IMR-90 (cell line): ENCODE measurements around the gene ZNF80. TPM values are rescaled to one million over a fixed set of nuclear protein-coding genes. Genes with fewer than 3 reads are reported as not detected.

Source experiments
- ATAC-seq: fragments of 200-7000 bp; cut with Tn5 transposase; 2 replicates; pipeline ENCODE4 v1.9.1; 2020; ENCODE audit warnings: low read depth, mild to moderate bottlenecking, moderate library complexity
- BruUV-seq: library from RNA; stranded (reverse); fragments of 400-500 nt; replicated peaks from 2 replicates; lab custom pipeline; 2021; lab: Mats Ljungman, UMichigan
- CTCF ChIA-PET: fragments of 300-600 bp; formaldehyde crosslinking; extraction: SDS; loops from one replicate; lab custom pipeline; 2021; ENCODE audit warnings: antibody characterized with exemption; lab: Yijun Ruan, JAX
- POLR2A ChIA-PET: fragments of 300-600 bp; sonication (Branson Sonifier 250); formaldehyde crosslinking; loops from one replicate; lab custom pipeline; 2022; ENCODE audit warnings: antibody characterized with exemption; ENCODE audit not compliant: unreplicated experiment; lab: Charles Lee
- DNase-seq: peaks from one replicate; pipeline ENCODE4 v3.0.0; 2013
- H2AFZ ChIP-seq: replicated peaks from 2 replicates; pipeline ENCODE3; 2013; ENCODE audit warnings: low read length, mild to moderate bottlenecking; ENCODE audit not compliant: poor library complexity
- H2AK5ac ChIP-seq: 2 replicates; pipeline ENCODE4 v1.6.1; 2013; ENCODE audit warnings: low read depth, low read length, inconsistent platforms
- H2AK9ac ChIP-seq: replicated peaks from 2 replicates; pipeline ENCODE3; 2013; ENCODE audit warnings: mild to moderate bottlenecking, low read depth, low read length, moderate library complexity; ENCODE audit not compliant: poor library complexity
- H2BK120ac ChIP-seq: 2 replicates; pipeline ENCODE4 v1.6.1; 2013; ENCODE audit warnings: low read depth, low read length, inconsistent platforms
- H2BK15ac ChIP-seq: 3 replicates; pipeline ENCODE4 v1.6.1; 2013; ENCODE audit warnings: low read depth, low read length, inconsistent platforms
- H2BK20ac ChIP-seq: 2 replicates; pipeline ENCODE4 v1.6.1; 2013; ENCODE audit warnings: low read depth, mild to moderate bottlenecking, inconsistent platforms, low read length, moderate library complexity
- H2BK5ac ChIP-seq: 2 replicates; pipeline ENCODE4 v1.6.1; 2013; ENCODE audit warnings: mild to moderate bottlenecking, low read depth, low read length, inconsistent platforms; ENCODE audit not compliant: poor library complexity, severe bottlenecking
- H3K14ac ChIP-seq: replicated peaks from 2 replicates; pipeline ENCODE4 v1.6.1; 2013; ENCODE audit warnings: low read depth, low read length, inconsistent platforms
- H3K18ac ChIP-seq: 2 replicates; pipeline ENCODE4 v1.6.1; 2013; ENCODE audit warnings: low read depth, low read length, control low read depth
- H3K23ac ChIP-seq: 2 replicates; pipeline ENCODE4 v1.6.1; 2013; ENCODE audit warnings: low read depth, low read length, inconsistent platforms
- H3K27ac ChIP-seq: 2 replicates; pipeline ENCODE4 v1.5.1; 2013; ENCODE audit warnings: mild to moderate bottlenecking, control low read depth, low read length; ENCODE audit not compliant: insufficient read depth
- H3K27me3 ChIP-seq: 2 replicates; pipeline ENCODE4 v1.6.1; 2013; ENCODE audit warnings: low read length; ENCODE audit not compliant: control insufficient read depth, insufficient read depth
- H3K36me3 ChIP-seq: 2 replicates; pipeline ENCODE4 v1.6.1; 2013; ENCODE audit warnings: low read length, mixed read lengths; ENCODE audit not compliant: control insufficient read depth, insufficient read depth
- H3K4ac ChIP-seq: 2 replicates; pipeline ENCODE4 v1.6.1; 2013; ENCODE audit warnings: low read depth, low read length, inconsistent platforms
- H3K4me1 ChIP-seq: 2 replicates; pipeline ENCODE4 v1.6.1; 2013; ENCODE audit warnings: low read length, mixed read lengths; ENCODE audit not compliant: control insufficient read depth, insufficient read depth
- H3K4me2 ChIP-seq: 2 replicates; pipeline ENCODE4 v1.6.1; 2013; ENCODE audit warnings: low read depth, mild to moderate bottlenecking, control low read depth, low read length, moderate library complexity
- H3K4me3 ChIP-seq: 2 replicates; pipeline ENCODE4 v1.5.1; 2013; ENCODE audit warnings: low read depth, mild to moderate bottlenecking, control low read depth, low read length, moderate library complexity; ENCODE audit not compliant: insufficient read depth
- H3K56ac ChIP-seq: 2 replicates; pipeline ENCODE4 v1.6.1; 2013; ENCODE audit warnings: low read length, inconsistent platforms; ENCODE audit not compliant: insufficient read depth; ENCODE audit errors: extremely low read depth
- H3K79me1 ChIP-seq, 2 experiments: 2 replicates each; pipeline ENCODE4 v1.6.1; 2013; ENCODE audit warnings: low read length in 2 of 2, inconsistent platforms in 1 of 2, low read depth in 1 of 2
- H3K9ac ChIP-seq: 2 replicates; pipeline ENCODE4 v1.6.1; 2013; ENCODE audit warnings: low read depth, low read length, control low read depth
- H3K9me1 ChIP-seq: 2 replicates; pipeline ENCODE4 v1.6.1; 2013; ENCODE audit warnings: low read length, inconsistent platforms; ENCODE audit not compliant: insufficient read depth
- H3K9me3 ChIP-seq: 2 replicates; pipeline ENCODE4 v1.6.1; 2013; ENCODE audit warnings: low read length; ENCODE audit not compliant: control insufficient read depth, insufficient read depth
- H4K20me1 ChIP-seq: 2 replicates; pipeline ENCODE4 v1.6.1; 2013; ENCODE audit warnings: low read length, inconsistent platforms; ENCODE audit not compliant: insufficient read depth
- H4K5ac ChIP-seq: 2 replicates; pipeline ENCODE4 v1.6.1; 2013; ENCODE audit warnings: mild to moderate bottlenecking, low read depth, low read length, control low read depth
- H4K8ac ChIP-seq, 2 experiments: 2 replicates each; pipeline ENCODE4 v1.6.1; 2013; ENCODE audit warnings: low read depth in 2 of 2, low read length in 2 of 2, control low read depth in 1 of 2, inconsistent platforms in 1 of 2
- H4K91ac ChIP-seq: 2 replicates; pipeline ENCODE4 v1.6.1; 2013; ENCODE audit warnings: low read depth, low read length, inconsistent platforms; ENCODE audit not compliant: insufficient read depth
- BHLHE40 ChIP-seq: fragments of 150-350 bp; IDR thresholded peaks from 2 replicates; pipeline ENCODE4 v1.6.1; 2016; ENCODE audit warnings: mild to moderate bottlenecking, low read depth, low read length
- CHD1 ChIP-seq: IDR thresholded peaks from 2 replicates; pipeline ENCODE4 v1.6.1; 2012; ENCODE audit warnings: low read depth, low read length, improper control_type of control experiment
- FOS ChIP-seq: fragments of 150-350 bp; IDR thresholded peaks from 2 replicates; pipeline ENCODE4 v1.6.1; 2016; ENCODE audit warnings: low read depth, low read length
- MAZ ChIP-seq: IDR thresholded peaks from 2 replicates; pipeline ENCODE4 v1.6.1; 2012; ENCODE audit warnings: low read depth, mild to moderate bottlenecking, low read length, improper control_type of control experiment, moderate library complexity, borderline replicate concordance
- NFE2L2 ChIP-seq: fragments of 150-350 bp; IDR thresholded peaks from 2 replicates; pipeline ENCODE4 v1.6.1; 2016; ENCODE audit warnings: low read depth, mild to moderate bottlenecking, low read length
- POLR2A ChIP-seq: IDR thresholded peaks from 2 replicates; pipeline ENCODE4 v1.6.1; 2012; ENCODE audit warnings: mild to moderate bottlenecking, low read depth, low read length
- RAD21 ChIP-seq: IDR thresholded peaks from 2 replicates; pipeline ENCODE4 v1.6.1; 2012; ENCODE audit warnings: low read length, improper control_type of control experiment
- RCOR1 ChIP-seq: IDR thresholded peaks from 2 replicates; pipeline ENCODE4 v1.6.1; 2012; ENCODE audit warnings: mild to moderate bottlenecking, low read length, improper control_type of control experiment; ENCODE audit not compliant: insufficient replicate concordance
- RFX5 ChIP-seq: IDR thresholded peaks from 2 replicates; pipeline ENCODE4 v1.8.0; 2012; ENCODE audit warnings: low read depth, mild to moderate bottlenecking, low read length, moderate library complexity
- SMC3 ChIP-seq: fragments of 150-350 bp; IDR thresholded peaks from 2 replicates; pipeline ENCODE4 v1.6.1; 2016; ENCODE audit warnings: low read depth, mild to moderate bottlenecking, antibody characterized with exemption, low read length, moderate library complexity
- WGBS, 2 experiments: methylation state at CpG; one replicate each; pipeline versions ENCODE4 v1.1.5 to v1.1.7; 2013; ENCODE audit warnings: missing lambda C conversion rate in 2 of 2; ENCODE audit not compliant: insufficient read length in 1 of 2; ENCODE audit errors: extremely low coverage in 2 of 2; 5-methylcytosine and 5-hydroxymethylcytosine counted together
- dilution Hi-C: fragments of 300-500 bp; cut with HindIII; formaldehyde crosslinking; loops from one replicate; pipeline ENCODE4 v1.14.3; 2018; ENCODE audit warnings: low sequenced_read_pairs; ENCODE audit not compliant: unreplicated experiment
- in situ Hi-C: fragments of 300-500 bp; cut with MboI; formaldehyde crosslinking; loops from 3 replicates; pipeline ENCODE4 v1.14.3; 2019; ENCODE audit warnings: low sequenced_read_pairs, inconsistent platforms, mixed read lengths
- intact Hi-C: fragments of 100-400 bp; cut with micrococcal nuclease; formaldehyde crosslinking; loops from 2 replicates; pipeline ENCODE4 v1.10.0; 2022
- polyA plus RNA-seq, 3 experiments: library from polyadenylated mRNA; depleted of rRNA; stranded (reverse); fragments of >200 nt; gene quantifications; 2 replicates each; pipeline ENCODE4 v1.2.3, GENCODE V29; 2012; ENCODE audit warnings: low replicate concordance in 1 of 3
- total RNA-seq: library from RNA; depleted of rRNA; stranded (reverse); fragments of >200 nt; gene quantifications from 2 replicates; pipeline ENCODE4 v1.2.3, GENCODE V29; 2012
- TF ChIP-seq, protein P1 (sequence below): fragments of 150-350 bp; IDR thresholded peaks from 2 replicates; pipeline ENCODE4 v1.6.1; 2016; ENCODE audit warnings: low read depth, mild to moderate bottlenecking, low read length, moderate library complexity, borderline replicate concordance

Gene ZNF80
- total and polyA plus RNA-seq, 2 of the 4 experiments (the other 2 are of a cell fraction): not detected

DNA sequence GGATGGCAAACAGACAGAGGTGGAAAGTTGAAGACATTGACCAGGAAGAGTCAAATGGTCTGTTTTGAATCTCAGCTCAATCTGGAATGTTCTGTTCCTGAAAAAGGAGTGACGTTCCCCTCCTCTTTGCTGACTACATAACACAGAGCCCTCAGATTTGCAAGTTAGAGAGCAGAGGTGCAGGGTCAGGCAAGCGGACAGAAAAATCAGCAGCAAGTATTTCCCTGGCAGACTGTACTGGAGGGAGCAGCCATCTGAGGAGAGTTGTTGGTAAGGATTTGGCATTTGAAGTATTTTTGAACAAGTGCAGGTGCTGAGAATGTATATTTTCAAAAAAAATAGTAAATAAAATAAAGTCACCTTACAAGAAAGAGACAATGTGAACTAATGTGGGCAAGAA lies 17.6 kb downstream of the ZNF80 start:
- Histone ChIP-seq H2BK15ac (no peak overlapping the region; the same call in 2 of the 3 replicates), H2AK5ac (no peak overlapping the region), H4K91ac (no peak overlapping the region), H3K14ac (no peak overlapping the region), H2AK9ac (no peak overlapping the region), H3K9me1 (no peaks in the 10 kb centered on the region), H3K9me3 (peaks cover 2% of the 10 kb centered on the region; the same call in 1 of the 2 replicates), H3K9ac (no peak overlapping the region), H3K18ac (no peak overlapping the region), H3K27ac (no peak overlapping the region), H4K20me1 (no peaks in the 10 kb centered on the region), H2BK5ac (no peak overlapping the region), H3K4ac (no peak overlapping the region), H3K27me3 (peaks cover 20% of the 10 kb centered on the region), H2BK120ac (no peak overlapping the region), H3K4me3 (no peak overlapping the region), H3K36me3 (no peaks in the 10 kb centered on the region), H4K8ac (no peak overlapping the region), H3K56ac (no peak overlapping the region), H3K4me1 (no peaks in the 10 kb centered on the region), H3K4me2 (no peak overlapping the region), H2BK20ac (no peak overlapping the region), H2AFZ (no peak overlapping the region), H3K23ac (no peak overlapping the region), H4K5ac (no peak overlapping the region), H3K79me1 (no peaks in the 10 kb centered on the region)
- BruUV-seq: no TSS peak
- intact Hi-C loops (no loop called here), in situ Hi-C loops (no loop called here), dilution Hi-C loops (no loop called here)
- POLR2A ChIA-PET: no interaction called here
- 60% methylated on average over 1 of the region's 2 CpGs; no CpG with 5 or more reads in 1 of the 2 experiments for WGBS, 2 experiments
- CTCF ChIA-PET: no interaction called here
- no peak for DNase-seq
- TF ChIP-seq, protein P1, sequence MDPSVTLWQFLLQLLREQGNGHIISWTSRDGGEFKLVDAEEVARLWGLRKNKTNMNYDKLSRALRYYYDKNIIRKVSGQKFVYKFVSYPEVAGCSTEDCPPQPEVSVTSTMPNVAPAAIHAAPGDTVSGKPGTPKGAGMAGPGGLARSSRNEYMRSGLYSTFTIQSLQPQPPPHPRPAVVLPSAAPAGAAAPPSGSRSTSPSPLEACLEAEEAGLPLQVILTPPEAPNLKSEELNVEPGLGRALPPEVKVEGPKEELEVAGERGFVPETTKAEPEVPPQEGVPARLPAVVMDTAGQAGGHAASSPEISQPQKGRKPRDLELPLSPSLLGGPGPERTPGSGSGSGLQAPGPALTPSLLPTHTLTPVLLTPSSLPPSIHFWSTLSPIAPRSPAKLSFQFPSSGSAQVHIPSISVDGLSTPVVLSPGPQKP: no peak
- TF ChIP-seq RAD21 (no peak), BHLHE40 (no peak), RCOR1 (no peak), RFX5 (no peak), FOS (no peak), NFE2L2 (no peak), CHD1 (no peak), SMC3 (no peak), MAZ (no peak), POLR2A (no peak)
- ATAC-seq: no peak
